RWPE1 (cell line): ENCODE measurements around the gene WDR35.
A peak's percentile ranks its signal among the peaks of the same experiment; 100 is the strongest.

Source experiments
- CTCF ChIA-PET: fragments of 350-600 bp; sonication (Branson Sonifier 250); formaldehyde crosslinking; extraction: SDS; loops from one replicate; lab custom pipeline; 2021; lab: Yijun Ruan, JAX
- POLR2A ChIA-PET: fragments of 400-600 bp; formaldehyde crosslinking; extraction: SDS; loops from one replicate; lab custom pipeline; 2020; ENCODE audit warnings: antibody characterized with exemption; ENCODE audit not compliant: low non-redundant PET; lab: Yijun Ruan, JAX
- DNase-seq: peaks from one replicate; pipeline ENCODE4 v3.0.0; 2012; ENCODE audit warnings: low spot score
- H3K27ac ChIP-seq: fragments of 450-650 bp; 2 replicates; pipeline ENCODE4 v1.5.1; 2017
- TF ChIP-seq, protein P1 (sequence below): fragments of 450-650 bp; conservative IDR thresholded peaks from 2 replicates; pipeline ENCODE4 v1.5.1; 2017; ENCODE audit warnings: low read depth, mild to moderate bottlenecking

WDR35 gene

DNA sequence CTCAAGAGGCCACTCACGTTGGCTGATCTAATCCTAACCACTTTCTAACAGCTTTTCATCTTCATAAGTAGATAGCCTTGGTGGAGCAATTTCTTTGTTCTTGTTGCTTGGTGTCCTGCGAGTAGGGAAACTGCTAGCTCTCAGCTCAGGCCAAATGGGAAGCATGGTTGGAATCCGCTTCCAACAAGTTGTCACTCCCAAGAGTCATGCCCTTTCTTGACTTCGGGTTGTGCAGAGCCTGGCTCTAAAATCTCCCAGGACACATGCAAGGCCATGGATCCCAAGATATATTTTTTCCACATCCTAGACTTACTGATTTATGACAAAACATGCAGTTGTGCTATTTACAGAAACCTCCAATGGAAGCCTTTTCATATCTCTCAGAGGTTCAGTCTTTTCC, 29.8 kb upstream of the WDR35 start:
- no peak overlapping the region for H3K27ac ChIP-seq
- DNase-seq = no peak
- ChIA-PET POLR2A (no interaction called here), CTCF (no interaction called here)
- TF ChIP-seq, protein P1, sequence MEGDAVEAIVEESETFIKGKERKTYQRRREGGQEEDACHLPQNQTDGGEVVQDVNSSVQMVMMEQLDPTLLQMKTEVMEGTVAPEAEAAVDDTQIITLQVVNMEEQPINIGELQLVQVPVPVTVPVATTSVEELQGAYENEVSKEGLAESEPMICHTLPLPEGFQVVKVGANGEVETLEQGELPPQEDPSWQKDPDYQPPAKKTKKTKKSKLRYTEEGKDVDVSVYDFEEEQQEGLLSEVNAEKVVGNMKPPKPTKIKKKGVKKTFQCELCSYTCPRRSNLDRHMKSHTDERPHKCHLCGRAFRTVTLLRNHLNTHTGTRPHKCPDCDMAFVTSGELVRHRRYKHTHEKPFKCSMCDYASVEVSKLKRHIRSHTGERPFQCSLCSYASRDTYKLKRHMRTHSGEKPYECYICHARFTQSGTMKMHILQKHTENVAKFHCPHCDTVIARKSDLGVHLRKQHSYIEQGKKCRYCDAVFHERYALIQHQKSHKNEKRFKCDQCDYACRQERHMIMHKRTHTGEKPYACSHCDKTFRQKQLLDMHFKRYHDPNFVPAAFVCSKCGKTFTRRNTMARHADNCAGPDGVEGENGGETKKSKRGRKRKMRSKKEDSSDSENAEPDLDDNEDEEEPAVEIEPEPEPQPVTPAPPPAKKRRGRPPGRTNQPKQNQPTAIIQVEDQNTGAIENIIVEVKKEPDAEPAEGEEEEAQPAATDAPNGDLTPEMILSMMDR = no peak

DNA sequence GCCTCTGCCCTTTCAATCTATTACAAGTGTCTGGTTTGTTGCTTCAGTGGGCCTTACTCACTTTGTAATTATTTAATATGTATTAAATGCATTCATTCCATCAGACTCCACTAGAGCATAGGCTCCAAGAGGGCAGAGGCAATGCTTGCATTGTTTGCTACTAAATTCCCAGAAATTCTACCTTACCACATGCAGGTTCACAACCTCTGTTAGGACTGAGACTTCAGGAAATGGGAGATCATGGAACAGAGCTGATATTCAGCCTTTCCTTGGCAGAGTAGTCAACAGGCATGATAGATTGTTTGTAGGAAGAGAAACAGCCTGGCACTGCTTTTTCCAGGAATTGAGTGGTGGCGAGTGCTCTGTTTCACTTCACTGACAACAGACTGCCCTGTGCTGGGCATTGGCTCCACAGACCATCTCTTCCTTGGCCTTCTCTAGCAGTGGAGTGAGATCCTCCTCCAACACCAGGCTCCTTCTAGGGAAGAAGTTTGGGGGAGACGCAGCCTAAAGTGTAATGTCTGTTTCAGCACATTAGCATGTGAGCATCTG, 28.8 kb upstream of the WDR35 start:
- DNase-seq = no peak
- no peak overlapping the region for H3K27ac ChIP-seq
- ChIA-PET POLR2A (no interaction called here), CTCF (no interaction called here)
- TF ChIP-seq, protein P1 = no peak

DNA sequence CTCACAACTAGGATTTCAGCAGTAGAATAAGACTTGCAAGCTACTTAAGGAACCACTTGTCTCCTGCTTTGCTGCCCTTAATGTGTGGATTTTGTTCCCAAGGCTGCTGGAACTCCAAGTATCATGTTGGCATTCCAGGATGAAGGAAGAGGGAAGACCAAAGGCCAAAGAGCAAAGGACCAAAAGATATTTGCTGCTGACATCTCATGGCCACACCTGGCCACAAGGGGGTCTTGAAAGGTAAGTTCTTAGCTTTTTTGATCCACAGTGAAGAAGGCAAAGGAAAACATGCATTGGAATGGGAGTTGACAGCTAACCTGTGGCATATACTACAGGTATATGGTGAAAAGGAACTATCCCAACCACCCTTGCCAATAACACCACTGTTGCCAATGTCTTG, 26.4 kb upstream of the WDR35 start:
- CTCF ChIA-PET = interaction anchor here (0.7 to 2.0 kb wide), 5 partner anchors 21 to 82 kb away, joined by 3 to 9 read pairs (median 4); no protein-coding TSS in a partner anchor
- POLR2A ChIA-PET = no interaction called here

DNA sequence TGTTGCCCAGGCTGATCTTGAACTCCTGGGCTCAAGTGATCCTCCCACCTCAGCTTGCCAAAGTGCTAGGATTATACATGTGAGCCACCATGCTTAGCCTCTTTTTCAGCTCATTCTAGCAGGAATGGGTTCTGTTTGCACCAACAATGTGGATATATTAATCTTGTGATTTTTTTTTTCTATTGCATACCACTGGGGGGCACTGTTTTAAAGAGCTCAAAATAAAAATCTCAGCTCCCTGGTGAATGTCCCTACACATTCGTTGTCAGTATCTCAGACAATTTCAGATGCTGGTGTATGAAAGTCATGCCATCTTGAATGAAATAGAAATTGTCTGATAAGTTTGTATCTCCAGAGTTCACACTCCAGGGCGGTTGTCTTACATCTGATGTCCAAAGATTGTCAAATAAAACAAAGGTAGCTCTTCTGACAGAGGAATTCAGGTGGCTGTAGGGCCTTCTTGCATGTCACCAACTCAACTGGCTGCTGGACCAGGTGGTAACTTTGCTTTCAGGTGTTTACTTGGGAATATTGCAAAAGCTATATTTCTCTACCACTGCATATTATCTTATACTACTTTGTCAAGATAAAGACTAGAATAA, 25.7 kb upstream of the WDR35 start:
- H3K27ac ChIP-seq = no peak overlapping the region
- DNase-seq = peak; percentile 25
- TF ChIP-seq, protein P1 = no peak; the same call in none of the 2 replicates
- CTCF ChIA-PET = interaction anchor here (0.6 to 2.0 kb wide), 12 partner anchors 10 to 860 kb away, joined by 3 to 9 read pairs (median 4); no protein-coding TSS in a partner anchor
- POLR2A ChIA-PET = no interaction called here

More for the DNA sequence above, 26.4 kb upstream of the WDR35 start:
- no peak overlapping the region for H3K27ac ChIP-seq
- TF ChIP-seq, protein P1 = no peak
- no peak for DNase-seq

DNA sequence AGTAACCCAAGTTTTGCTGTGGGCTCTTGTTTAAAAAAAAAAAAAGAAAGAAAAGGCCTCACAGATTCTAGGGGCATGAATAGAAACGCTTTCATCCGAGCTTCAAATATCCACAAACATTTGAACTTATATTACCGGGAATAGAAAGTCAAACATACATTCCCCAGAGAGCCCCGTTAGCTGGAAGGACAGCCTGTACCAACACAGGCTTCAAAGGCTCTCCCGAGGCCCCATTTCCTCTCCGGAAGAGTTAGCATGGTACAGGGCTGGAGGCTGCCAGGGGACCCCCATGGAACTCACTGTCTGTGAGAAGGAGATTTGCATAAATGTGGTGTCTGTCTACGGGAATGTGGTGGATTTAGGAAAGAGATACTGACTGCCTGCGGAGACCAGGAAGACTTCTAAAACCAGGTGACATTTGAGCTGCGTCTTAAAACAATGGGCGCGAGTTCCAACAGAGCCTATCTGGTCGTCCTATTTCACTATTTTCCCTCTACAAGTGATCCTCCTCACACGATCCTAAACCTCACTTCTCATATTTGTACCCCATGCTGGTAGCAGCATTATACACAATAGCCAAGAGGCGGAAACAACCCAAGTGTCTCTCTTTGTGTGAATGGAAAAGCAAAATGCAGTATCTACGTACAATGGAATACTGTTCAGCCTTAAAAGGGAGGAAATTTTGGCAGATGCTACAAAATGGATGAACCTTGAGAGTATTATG, 23.4 kb upstream of the WDR35 start:
- TF ChIP-seq, protein P1 = no peak
- POLR2A ChIA-PET = no interaction called here
- peak overlapping the region; percentile 63 for H3K27ac ChIP-seq
- CTCF ChIA-PET = interaction anchor here (0.6 to 1.1 kb wide), 3 partner anchors 58 to 322 kb away, joined by 4 read pairs; no protein-coding TSS in a partner anchor
- DNase-seq = no peak
